GM20000 (cell line): Measurements from ENCODE around the gene PLD3.
A peak's percentile ranks its signal among the peaks of the same experiment; 100 is the strongest.

Source experiments
- DNase-seq: peaks from one replicate; pipeline ENCODE4 v3.0.0; 2012; ENCODE audit warnings: low spot score
- CTCF ChIP-seq: IDR thresholded peaks from 2 replicates; pipeline ENCODE4 v1.5.1; 2012; ENCODE audit warnings: mild to moderate bottlenecking, control low read depth; ENCODE audit errors: extremely low read depth, missing control alignments

PLD3 gene

GRCh38 chr19:40357640-40358039 is 9.1 kb downstream of the PLD3 start:
- no peak for DNase-seq
- no peak for TF ChIP-seq CTCF

- TF ChIP-seq CTCF = no peak
- peak; percentile 60 for DNase-seq
Measured at GRCh38 chr19:40358773-40359172, 10.3 kb downstream of the PLD3 start.

- DNase-seq = no peak
- TF ChIP-seq CTCF = no peak
Measured at GRCh38 chr19:40360020-40360707, 11.7 kb downstream of the PLD3 start.

- no peak for DNase-seq
- no peak for TF ChIP-seq CTCF
Measured at GRCh38 chr19:40360708-40361241, 12.3 kb downstream of the PLD3 start.

- DNase-seq = no peak
- TF ChIP-seq CTCF = no peak
Measured at GRCh38 chr19:40362160-40362559, 13.7 kb downstream of the PLD3 start.

- TF ChIP-seq CTCF = no peak
- peak; percentile 24 for DNase-seq
Measured at GRCh38 chr19:40363069-40363468, 14.6 kb downstream of the PLD3 start.

- TF ChIP-seq CTCF = no peak
Measured at GRCh38 chr19:40365010-40365409, 16.5 kb downstream of the PLD3 start.

More at GRCh38 chr19:40365010-40365409, 16.5 kb downstream of the PLD3 start:
- DNase-seq = no peak
